Left forelimb (tissue), 1 donor: ENCODE measurements around the gene ANTXR1.

Experiments used
- DNase-seq: peaks from one replicate; pipeline ENCODE4 v3.0.0-alpha.2; 2018; ENCODE audit warnings: low spot score

Gene ANTXR1

GRCh38 chr2:69134306-69134945 lies 121.4 kb downstream of the ANTXR1 start:
- no peak for DNase-seq

GRCh38 chr2:69138247-69138772 lies 125.3 kb downstream of the ANTXR1 start:
- DNase-seq: no peak

GRCh38 chr2:69138793-69139459 lies 125.9 kb downstream of the ANTXR1 start:
- DNase-seq: no peak

GRCh38 chr2:69139778-69140670 lies 127.0 kb downstream of the ANTXR1 start:
- DNase-seq: no peak

GRCh38 chr2:69141061-69141460 lies 128.1 kb downstream of the ANTXR1 start:
- no peak for DNase-seq

- no peak for DNase-seq
These were observed 130.9 kb downstream of the ANTXR1 start for GRCh38 chr2:69143748-69144360.

- DNase-seq: no peak
These were observed 132.2 kb downstream of the ANTXR1 start for GRCh38 chr2:69145204-69145603.

- no peak for DNase-seq
These were observed 135.0 kb downstream of the ANTXR1 start for GRCh38 chr2:69147841-69148533.

- DNase-seq: no peak
These were observed 136.7 kb downstream of the ANTXR1 start for GRCh38 chr2:69149631-69150215.

GRCh38 chr2:69151931-69152330 lies 139.0 kb downstream of the ANTXR1 start:
- no peak for DNase-seq

GRCh38 chr2:69152847-69153583 lies 140.0 kb downstream of the ANTXR1 start:
- DNase-seq: no peak

GRCh38 chr2:69154106-69154505 lies 141.1 kb downstream of the ANTXR1 start:
- DNase-seq: no peak

GRCh38 chr2:69156624-69157023 lies 143.6 kb downstream of the ANTXR1 start:
- DNase-seq: no peak

GRCh38 chr2:69157441-69157840 lies 144.5 kb downstream of the ANTXR1 start:
- DNase-seq: no peak

- no peak for DNase-seq
These were observed 147.0 kb downstream of the ANTXR1 start for GRCh38 chr2:69159986-69160385.

- no peak for DNase-seq
These were observed 149.1 kb downstream of the ANTXR1 start for GRCh38 chr2:69162057-69162456.

GRCh38 chr2:69163109-69163508 lies 150.1 kb downstream of the ANTXR1 start:
- DNase-seq: no peak

GRCh38 chr2:69163556-69163955 lies 150.6 kb downstream of the ANTXR1 start:
- no peak for DNase-seq

GRCh38 chr2:69164061-69164778 lies 151.2 kb downstream of the ANTXR1 start:
- no peak for DNase-seq
